HG03066 (cell line): ENCODE measurements around the gene EDARADD.

ENCODE experiments used
- ATAC-seq: cut with Tn5 transposase; IDR thresholded peaks from one replicate; pipeline ENCODE4 v1.9.1; 2021; ENCODE audit warnings: low read depth; ENCODE audit not compliant: unreplicated experiment

EDARADD gene

GRCh38 chr1:236509647-236510401, 115.7 kb downstream of the EDARADD start:
- no peak for ATAC-seq

GRCh38 chr1:236511735-236512418, 117.8 kb downstream of the EDARADD start:
- no peak for ATAC-seq

GRCh38 chr1:236514703-236515442, 120.8 kb downstream of the EDARADD start:
- no peak for ATAC-seq

GRCh38 chr1:236515443-236515958, 121.4 kb downstream of the EDARADD start:
- ATAC-seq: no peak

GRCh38 chr1:236516929-236517704, 123.0 kb downstream of the EDARADD start:
- ATAC-seq: no peak

GRCh38 chr1:236518322-236518721, 124.2 kb downstream of the EDARADD start:
- ATAC-seq: no peak

- no peak for ATAC-seq
Measured at GRCh38 chr1:236520445-236521005, 126.4 kb downstream of the EDARADD start.

GRCh38 chr1:236522937-236523703, 129.0 kb downstream of the EDARADD start:
- ATAC-seq: peak; percentile 7

- ATAC-seq: peak; percentile 61
Measured at GRCh38 chr1:236523704-236524141, 129.6 kb downstream of the EDARADD start, which contains the start of gene LGALS8. Gene LGALS8, plus strand, starts transcription at chr1:236523982. Its CDS starts 2,089 bp downstream, at chr1:236526071.

- peak; percentile 87 for ATAC-seq
Measured at GRCh38 chr1:236524142-236524894, 130.2 kb downstream of the EDARADD start.

- ATAC-seq: peak; percentile 8
Measured at GRCh38 chr1:236524895-236525184, 130.8 kb downstream of the EDARADD start.

- no peak for ATAC-seq
Measured at GRCh38 chr1:236526079-236526478, 132.0 kb downstream of the EDARADD start.

GRCh38 chr1:236530286-236530685, 136.2 kb downstream of the EDARADD start:
- ATAC-seq: no peak

GRCh38 chr1:236530959-236531358, 136.9 kb downstream of the EDARADD start:
- ATAC-seq: no peak

- no peak for ATAC-seq
Measured at GRCh38 chr1:236532850-236533249, 138.8 kb downstream of the EDARADD start.

- no peak for ATAC-seq
Measured at GRCh38 chr1:236534151-236534651, 140.1 kb downstream of the EDARADD start.
